IPS-20b (cell line): ENCODE data around the gene BAZ1B.
"Not testable (repeated sequence)": the region's sequence is repeated elsewhere in the genome, so short reads cannot be mapped to it uniquely, and the experiment has no call there.

Experiments
- H3K27ac ChIP-seq: one replicate; pipeline ENCODE4 v1.5.1; 2013; ENCODE audit warnings: low read length
- H3K27me3 ChIP-seq: 2 replicates; pipeline ENCODE4 v1.6.1; 2013; ENCODE audit warnings: mild to moderate bottlenecking, low read length, inconsistent platforms; ENCODE audit not compliant: insufficient read depth
- H3K36me3 ChIP-seq: 2 replicates; pipeline ENCODE4 v1.6.1; 2013; ENCODE audit warnings: low read depth, mild to moderate bottlenecking, inconsistent platforms, low read length, moderate library complexity; ENCODE audit not compliant: insufficient read depth
- H3K4me1 ChIP-seq: 2 replicates; pipeline ENCODE4 v1.6.1; 2013; ENCODE audit warnings: mild to moderate bottlenecking, control low read depth, inconsistent platforms, low read length, moderate library complexity; ENCODE audit not compliant: insufficient read depth
- H3K4me3 ChIP-seq: 2 replicates; pipeline ENCODE4 v1.5.1; 2013; ENCODE audit warnings: mild to moderate bottlenecking, low read length, inconsistent platforms
- H3K9ac ChIP-seq: 2 replicates; pipeline ENCODE4 v1.6.1; 2013; ENCODE audit warnings: low read depth, mild to moderate bottlenecking, inconsistent platforms, low read length, moderate library complexity
- H3K9me3 ChIP-seq: 2 replicates; pipeline ENCODE4 v1.6.1; 2013; ENCODE audit warnings: mild to moderate bottlenecking, low read depth, low read length, inconsistent platforms; ENCODE audit not compliant: insufficient read depth

The BAZ1B gene

GRCh38 chr7:73483171-73483570 is 38.9 kb downstream of the BAZ1B start:
- Histone ChIP-seq H3K4me1 (peaks cover 8% of the 10 kb centered on the region; the same call in 1 of the 2 replicates), H3K27ac (no peak overlapping the region), H3K36me3 (peaks cover 83% of the 10 kb centered on the region)

DNA sequence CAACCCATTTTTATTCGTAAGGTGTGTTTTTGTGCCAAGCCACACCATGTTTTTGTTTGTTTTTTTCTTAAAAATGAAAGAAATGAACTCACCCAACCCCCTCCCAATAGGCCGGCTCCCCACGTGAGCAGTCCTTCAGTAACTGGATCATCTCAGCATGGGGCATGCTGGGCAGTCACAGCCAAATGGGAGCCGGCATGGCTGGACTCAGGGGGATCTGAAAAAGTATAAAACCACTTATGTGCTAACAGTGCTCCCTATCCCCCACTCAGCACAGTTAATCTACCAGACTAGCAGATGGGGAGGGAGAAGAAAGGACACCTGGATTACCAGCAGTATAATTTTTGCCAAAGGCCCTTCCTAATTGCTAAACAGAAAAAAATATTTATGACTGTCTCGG is 39.3 kb downstream of the BAZ1B start:
- no peaks in the 10 kb centered on the region for H3K9me3 ChIP-seq
- no peak overlapping the region for H3K4me3 ChIP-seq
- peak overlapping the region; percentile 42; the same call in 1 of the 2 replicates for H3K9ac ChIP-seq
- no peak overlapping the region for H3K27ac ChIP-seq
- peaks cover 8% of the 10 kb centered on the region; the same call in 1 of the 2 replicates for H3K4me1 ChIP-seq
- no peaks in the 10 kb centered on the region for H3K27me3 ChIP-seq
- peaks cover 83% of the 10 kb centered on the region for H3K36me3 ChIP-seq

More at GRCh38 chr7:73483171-73483570, 38.9 kb downstream of the BAZ1B start:
- H3K27me3 ChIP-seq = no peaks in the 10 kb centered on the region
- H3K4me3 ChIP-seq = no peak overlapping the region
- no peaks in the 10 kb centered on the region for H3K9me3 ChIP-seq
- H3K9ac ChIP-seq = peak overlapping the region; percentile 42; the same call in 1 of the 2 replicates

- H3K27ac ChIP-seq, H3K4me3 ChIP-seq, H3K9ac ChIP-seq, H3K4me1 ChIP-seq, H3K9me3 ChIP-seq, H3K27me3 ChIP-seq: not testable (repeated sequence)
- H3K36me3 ChIP-seq = peaks cover 83% of the 10 kb centered on the region
Measured at GRCh38 chr7:73481521-73481920, 40.6 kb downstream of the BAZ1B start.

- H3K36me3 ChIP-seq = peaks cover 88% of the 10 kb centered on the region
- H3K9me3 ChIP-seq = no peaks in the 10 kb centered on the region
- no peaks in the 10 kb centered on the region for H3K27me3 ChIP-seq
- H3K9ac ChIP-seq = no peak overlapping the region
- H3K27ac ChIP-seq = no peak overlapping the region
- no peak overlapping the region for H3K4me3 ChIP-seq
- peaks cover 8% of the 10 kb centered on the region; the same call in 1 of the 2 replicates for H3K4me1 ChIP-seq
Measured at GRCh38 chr7:73478549-73478948, 43.5 kb downstream of the BAZ1B start.

DNA sequence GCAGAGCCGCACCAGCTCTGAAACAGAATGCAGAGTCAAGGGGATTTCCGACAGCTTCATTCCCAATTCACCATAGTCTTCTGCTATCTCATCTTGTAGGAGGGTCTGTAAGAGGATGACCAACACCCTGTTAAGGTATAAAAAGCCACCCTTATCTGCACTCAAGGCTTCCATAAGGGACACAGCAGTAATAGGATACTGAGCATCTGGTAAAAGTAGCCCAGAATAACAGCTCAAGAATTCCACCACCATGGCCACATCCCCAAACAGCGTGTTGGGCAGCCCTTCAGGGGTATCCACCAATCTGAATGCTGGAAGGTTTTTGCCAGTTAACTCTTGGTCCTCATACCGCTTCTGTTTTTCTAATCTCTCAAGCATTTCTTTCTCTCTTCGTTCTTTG is 44.7 kb downstream of the BAZ1B start:
- Histone ChIP-seq H3K9ac (no peak overlapping the region), H3K4me1 (no peaks in the 10 kb centered on the region; the same call in 1 of the 2 replicates), H3K9me3 (no peaks in the 10 kb centered on the region), H3K27me3 (no peaks in the 10 kb centered on the region), H3K36me3 (peaks cover 81% of the 10 kb centered on the region), H3K4me3 (no peak overlapping the region), H3K27ac (no peak overlapping the region)

GRCh38 chr7:73470208-73470607 is 51.9 kb downstream of the BAZ1B start:
- no peak overlapping the region for H3K4me3 ChIP-seq
- H3K9ac ChIP-seq = no peak overlapping the region
- H3K9me3 ChIP-seq = no peaks in the 10 kb centered on the region
- no peaks in the 10 kb centered on the region for H3K27me3 ChIP-seq
- peaks cover 88% of the 10 kb centered on the region for H3K36me3 ChIP-seq
- no peak overlapping the region for H3K27ac ChIP-seq
- H3K4me1 ChIP-seq = no peaks in the 10 kb centered on the region

DNA sequence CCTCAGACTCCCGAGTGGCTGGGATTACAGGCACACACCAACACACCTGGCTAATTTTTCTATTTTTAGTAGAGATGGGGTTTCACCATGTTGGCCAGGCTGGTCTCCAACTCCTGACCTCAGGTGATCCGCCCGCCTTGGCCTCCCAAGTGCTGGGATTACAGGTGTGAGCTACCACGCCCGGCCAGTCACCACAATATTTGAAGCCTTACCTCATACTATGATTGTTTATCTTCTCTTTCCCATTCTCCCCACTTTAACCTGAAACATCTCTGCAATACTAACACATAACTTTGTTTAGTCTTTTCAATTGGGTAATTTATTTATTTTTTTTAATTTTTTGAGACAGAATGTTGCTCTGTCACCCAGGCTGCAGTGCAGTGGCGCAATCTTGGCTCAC is 55.0 kb downstream of the BAZ1B start:
- H3K4me3 ChIP-seq, H3K9ac ChIP-seq, H3K9me3 ChIP-seq, H3K4me1 ChIP-seq, H3K27ac ChIP-seq, H3K27me3 ChIP-seq: not testable (repeated sequence)
- H3K36me3 ChIP-seq = peaks cover 99% of the 10 kb centered on the region

- H3K36me3 ChIP-seq = peaks cover 99% of the 10 kb centered on the region
- no peak overlapping the region for H3K27ac ChIP-seq
Measured at GRCh38 chr7:73466112-73466511, 56.0 kb downstream of the BAZ1B start.

GRCh38 chr7:73463966-73464365 is 58.1 kb downstream of the BAZ1B start:
- Histone ChIP-seq H3K36me3 (peaks cover 99% of the 10 kb centered on the region), H3K27ac (no peak overlapping the region), H3K27me3 (no peaks in the 10 kb centered on the region), H3K9me3 (no peaks in the 10 kb centered on the region), H3K4me3 (no peak overlapping the region), H3K4me1 (no peaks in the 10 kb centered on the region), H3K9ac (no peak overlapping the region)

More at GRCh38 chr7:73466112-73466511, 56.0 kb downstream of the BAZ1B start:
- Histone ChIP-seq H3K9ac (no peak overlapping the region), H3K4me3 (no peak overlapping the region), H3K4me1 (no peaks in the 10 kb centered on the region), H3K27me3 (no peaks in the 10 kb centered on the region), H3K9me3 (no peaks in the 10 kb centered on the region)

- H3K4me1 ChIP-seq = no peaks in the 10 kb centered on the region
- H3K27me3 ChIP-seq = no peaks in the 10 kb centered on the region
- peaks cover 99% of the 10 kb centered on the region for H3K36me3 ChIP-seq
- H3K4me3 ChIP-seq = no peak overlapping the region
- H3K27ac ChIP-seq = no peak overlapping the region
- H3K9ac ChIP-seq = no peak overlapping the region
- H3K9me3 ChIP-seq = no peaks in the 10 kb centered on the region
Measured at GRCh38 chr7:73463260-73463659, 58.8 kb downstream of the BAZ1B start.

GRCh38 chr7:73461782-73462285 is 60.3 kb downstream of the BAZ1B start:
- H3K4me3 ChIP-seq = no peak overlapping the region
- no peak overlapping the region for H3K27ac ChIP-seq
- H3K27me3 ChIP-seq = no peaks in the 10 kb centered on the region
- peaks cover 99% of the 10 kb centered on the region for H3K36me3 ChIP-seq
- no peaks in the 10 kb centered on the region for H3K4me1 ChIP-seq
- H3K9ac ChIP-seq = no peak overlapping the region
- H3K9me3 ChIP-seq = no peaks in the 10 kb centered on the region

DNA sequence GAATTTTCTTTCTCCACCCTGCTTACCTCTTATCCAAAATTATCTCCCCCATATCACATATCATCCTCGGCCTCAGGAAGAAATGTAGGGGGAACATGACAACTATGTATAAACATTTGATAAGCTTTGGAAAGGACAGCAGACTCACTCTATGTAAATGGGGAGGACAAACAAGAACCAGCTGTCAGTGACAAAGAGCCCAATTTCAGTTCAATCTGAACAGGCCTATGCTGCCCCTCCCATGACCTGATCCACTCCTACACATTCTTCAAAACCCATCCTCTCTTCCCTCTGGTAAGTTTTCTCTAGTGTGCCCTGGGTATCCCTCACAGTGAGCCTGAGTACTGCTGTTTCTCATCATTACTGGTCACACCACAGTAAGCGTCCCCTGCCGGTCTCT is 67.7 kb downstream of the BAZ1B start:
- H3K36me3 ChIP-seq = peaks cover 93% of the 10 kb centered on the region
- H3K27me3 ChIP-seq = no peaks in the 10 kb centered on the region
- H3K9ac ChIP-seq = no peak overlapping the region
- no peak overlapping the region for H3K27ac ChIP-seq
- H3K4me3 ChIP-seq = no peak overlapping the region
- H3K4me1 ChIP-seq = no peaks in the 10 kb centered on the region
- H3K9me3 ChIP-seq = no peaks in the 10 kb centered on the region
